GM12878 (cell line): ENCODE data around the gene SPATA3. TPM values are rescaled to one million over a fixed set of nuclear protein-coding genes. Genes with fewer than 3 reads are reported as not detected.

ENCODE experiments used
- CUX1 ChIP-seq: IDR thresholded peaks from 2 replicates; pipeline ENCODE4 v1.6.1; 2012; ENCODE audit warnings: improper control_type of control experiment, low read depth, low read length; ENCODE audit not compliant: insufficient replicate concordance
- HDAC2 ChIP-seq: fragments of 200-600 bp; sonication (generic); IDR thresholded peaks from 2 replicates; pipeline ENCODE4 v1.6.1; 2017
- MTA3 ChIP-seq: IDR thresholded peaks from 2 replicates; pipeline ENCODE4 v1.6.1; 2012; ENCODE audit warnings: low read length, inconsistent platforms, borderline replicate concordance
- PAX8 ChIP-seq: fragments of 450-650 bp; IDR thresholded peaks from 2 replicates; pipeline ENCODE4 v1.6.1; 2017; ENCODE audit warnings: mild to moderate bottlenecking, moderate library complexity
- RAD21 ChIP-seq: IDR thresholded peaks from 2 replicates; pipeline ENCODE4 v1.6.1; 2011; ENCODE audit warnings: mild to moderate bottlenecking, low read depth, low read length, moderate library complexity; ENCODE audit not compliant: insufficient read depth
- USF1 ChIP-seq: IDR thresholded peaks from 2 replicates; pipeline ENCODE4 v1.6.1; 2011; ENCODE audit warnings: borderline replicate concordance, low read depth, mild to moderate bottlenecking, moderate library complexity, mixed read lengths, low read length; ENCODE audit not compliant: insufficient read depth; ENCODE audit errors: extremely low read length
- YBX1 ChIP-seq: fragments of 450-650 bp; IDR thresholded peaks from 2 replicates; pipeline ENCODE4 v1.6.1; 2016; ENCODE audit warnings: antibody characterized with exemption
- ZNF384 ChIP-seq: IDR thresholded peaks from 2 replicates; pipeline ENCODE4 v1.6.1; 2012; ENCODE audit warnings: low read depth, mild to moderate bottlenecking, low read length, improper control_type of control experiment, borderline replicate concordance
- ZNF687 ChIP-seq: fragments of 450-650 bp; IDR thresholded peaks from 2 replicates; pipeline ENCODE4 v1.6.1; 2017; ENCODE audit warnings: mild to moderate bottlenecking, moderate library complexity
- polyA plus RNA-seq, 11 experiments: library from polyadenylated mRNA; depleted of rRNA in 4 of 11; unstranded in 6 of 11; stranded (reverse) in 5 of 11; fragments of >200 nt; fragmentation: Nextera tagmentation in 4 of 11; fragmentation: Illumina TruSeq in 1 of 11; extraction: Ambion mirVana in 4 of 11; extraction: Trizol in 1 of 11; gene quantifications; 1 replicate in 1 of 11; 2 replicates in 10 of 11; pipeline versions ENCODE4 v1.2.1 to v1.2.3, GENCODE V29; 2011 to 2016; ENCODE audit warnings: inconsistent platforms in 2 of 11, missing spikeins in 2 of 11, low read depth in 1 of 11
- total RNA-seq, 4 experiments: library from RNA; depleted of rRNA in 3 of 4; stranded (reverse); fragments of >200 nt in 3 of 4; fragmentation: Illumina TruSeq in 1 of 4; extraction: Trizol in 1 of 4; gene quantifications; 2 replicates each; pipeline versions ENCODE4 v1.2.1 to v1.2.3, GENCODE V29; 2013 to 2021

The SPATA3 gene
- total and polyA plus RNA-seq, 10 of the 15 experiments (the other 5 are each of a cell fraction or from before 2014, with no cell fraction given), result not detected

- TF ChIP-seq ZNF687 (no peak), CUX1 (no peak), MTA3 (no peak), PAX8 (no peak), HDAC2 (no peak), RAD21 (no peak), USF1 (no peak), ZNF384 (no peak), YBX1 (no peak)
These were observed 33.6 kb downstream of the SPATA3 start (continued) for GRCh38 chr2:231029563-231029962.
